Measurements from ENCODE around the gene RIOK2. TPM values are rescaled to one million over a fixed set of nuclear protein-coding genes. Genes with fewer than 3 reads are reported as not detected.
"Not testable (repeated sequence)": the region's sequence is repeated elsewhere in the genome, so short reads cannot be mapped to it uniquely, and the experiment has no call there.

The RIOK2 gene
- total and polyA plus RNA-seq, 2 of the 8 experiments (the other 6 are each of a cell fraction or from before 2014, with no cell fraction given): 5.4 to 35.0 TPM

DNA sequence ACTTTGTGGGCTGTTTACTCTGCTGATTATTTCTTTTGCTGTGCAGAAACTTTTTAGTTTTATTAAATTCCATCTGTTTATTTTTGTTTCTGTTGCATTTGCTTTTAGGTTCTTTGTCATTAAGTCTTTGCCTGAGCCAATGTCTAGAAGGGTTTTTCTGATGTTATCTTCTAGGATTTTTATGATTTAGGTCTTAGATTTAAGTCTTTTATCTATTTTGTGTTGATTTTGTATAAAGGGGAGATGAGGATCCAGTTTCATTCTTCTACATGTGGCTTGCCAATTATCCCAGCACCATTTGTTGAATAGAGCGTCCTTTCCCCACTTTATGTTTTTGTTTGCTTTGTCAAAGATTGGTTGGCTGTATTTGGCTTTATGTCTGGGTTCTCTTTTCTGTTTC is 6.5 kb upstream of the RIOK2 start:
- H3K27ac ChIP-seq (ENCODE audit: low read depth, low read length); DNase-seq (ENCODE audit: low read depth in 1 of 2, low spot score in 2 of 2); H3K4me3 ChIP-seq (ENCODE audit: extremely low read depth in 1 of 4, insufficient read depth in 2 of 4, low read depth in 3 of 4, low read length in 4 of 4); H3K14ac ChIP-seq (ENCODE audit: insufficient read length); H4K8ac ChIP-seq (ENCODE audit: extremely low read depth, insufficient read depth, low read length); H3K4me1 ChIP-seq (replicated peaks in 1 of 4; ENCODE audit: control insufficient read depth in 3 of 4, insufficient read depth in 4 of 4, low read length in 3 of 4); H4K20me1 ChIP-seq (replicated peaks in 1 of 2; ENCODE audit: control insufficient read depth in 1 of 2, insufficient read depth in 2 of 2, low read length in 2 of 2); CTCF ChIA-PET (ENCODE audit: partially characterized antibody); H2AK5ac ChIP-seq (ENCODE audit: low read depth, low read length); H3K23me2 ChIP-seq (ENCODE audit: low read depth, low read length); H3K18ac ChIP-seq (ENCODE audit: extremely low read depth, low read length); H2BK5ac ChIP-seq (ENCODE audit: low read depth, low read length); H3K9me3 ChIP-seq (ENCODE audit: insufficient read depth in 2 of 2, low read depth in 1 of 2, low read length in 1 of 2); H3K23ac ChIP-seq (ENCODE audit: insufficient read length); H3K56ac ChIP-seq (replicated peaks; ENCODE audit: insufficient read length, low read depth, low read length); H2BK15ac ChIP-seq (ENCODE audit: low read length); POLR2A ChIA-PET (ENCODE audit: partially characterized antibody); H2BK12ac ChIP-seq (ENCODE audit: low read depth, low read length); H3K9ac ChIP-seq (replicated peaks in 1 of 4; ENCODE audit: extremely low read depth in 1 of 4, low read depth in 3 of 4, low read length in 3 of 4); H3K27me3 ChIP-seq (replicated peaks in 1 of 4; ENCODE audit: control insufficient read depth in 3 of 4, extremely low read depth in 1 of 4, insufficient read depth in 3 of 4, low read length in 3 of 4); H3K4me2 ChIP-seq (ENCODE audit: insufficient read depth in 1 of 2, low read depth in 2 of 2, low read length in 2 of 2); H2AFZ ChIP-seq (ENCODE audit: low read length); H3K36me3 ChIP-seq (ENCODE audit: control insufficient read depth in 2 of 4, insufficient read depth in 4 of 4, low read length in 3 of 4); H4K91ac ChIP-seq (replicated peaks; ENCODE audit: insufficient read length, low read length); FAIRE-seq; H4K5ac ChIP-seq (ENCODE audit: insufficient read length, low read depth, low read length); H3K4ac ChIP-seq (replicated peaks; ENCODE audit: insufficient read length, low read depth, low read length); H2BK120ac ChIP-seq (replicated peaks; ENCODE audit: low read depth, low read length); H3K79me2 ChIP-seq (ENCODE audit: control insufficient read depth in 1 of 2, insufficient read depth in 2 of 2, low read length in 2 of 2); H2BK20ac ChIP-seq (ENCODE audit: low read length); H3K79me1 ChIP-seq (ENCODE audit: low read depth, low read length): not testable (repeated sequence)
- WGBS, 2 experiments (ENCODE audit: extremely low coverage in 1 of 2, insufficient coverage in 1 of 2, insufficient read length in 1 of 2, insufficient replicate concordance in 2 of 2, low coverage in 1 of 2, low lambda C conversion rate in 2 of 2, missing lambda C conversion rate in 1 of 2): 82% methylated on average over 1 of the region's 1 CpG; no CpG with 5 or more reads in 1 of the 2 experiments
